Esophagus muscularis mucosa (tissue), 4 donors: Measurements from ENCODE around the gene PACRG.

Experiments used
- CTCF ChIP-seq, 3 experiments: fragments of 200-600 bp in 2 of 3; fragments of 450-650 bp in 1 of 3; sonication (generic) in 2 of 3; IDR thresholded peaks; one replicate each; pipeline ENCODE4 v1.5.1; 2017 to 2019; ENCODE audit warnings: antibody characterized with exemption in 3 of 3, mild to moderate bottlenecking in 2 of 3, moderate library complexity in 1 of 3
- EP300 ChIP-seq: sonication (generic); formaldehyde crosslinking; IDR thresholded peaks from one replicate; pipeline ENCODE4 v1.6.1; 2017; ENCODE audit warnings: antibody characterized with exemption
- POLR2A ChIP-seq: fragments of 450-650 bp; IDR thresholded peaks from one replicate; pipeline ENCODE4 v1.6.1; 2017; ENCODE audit warnings: antibody characterized with exemption, moderate library complexity, mild to moderate bottlenecking, low read depth
- POLR2AphosphoS5 ChIP-seq, 2 donors: sonication (generic); formaldehyde crosslinking; IDR thresholded peaks; one replicate each; pipeline ENCODE4 v1.6.1; 2017; ENCODE audit warnings: antibody characterized with exemption in 2 of 2

- TF ChIP-seq CTCF (IDR thresholded peaks at IDR 0.05) (no peak), POLR2A (no peak), POLR2AphosphoS5 (IDR thresholded peaks at IDR 0.05) (no peak), EP300 (no peak)
Measured at GRCh38 chr6:162906479-162906878, 178.7 kb downstream of the PACRG start.
